Measurements from ENCODE around the gene CCDC61.

- TF ChIP-seq POLR2A (IDR thresholded peaks at IDR 0.05) (no peak), CTCF (IDR thresholded peaks at IDR 0.05) (no peak)
Measured at GRCh38 chr19:46000491-46001246, 5.4 kb downstream of the CCDC61 start.

Data from breast epithelium (tissue), 3 donors.